ENCODE measurements around the gene RALGAPA2.
"Not testable (repeated sequence)": the region's sequence is repeated elsewhere in the genome, so short reads cannot be mapped to it uniquely, and the experiment has no call there.

The RALGAPA2 gene

DNA sequence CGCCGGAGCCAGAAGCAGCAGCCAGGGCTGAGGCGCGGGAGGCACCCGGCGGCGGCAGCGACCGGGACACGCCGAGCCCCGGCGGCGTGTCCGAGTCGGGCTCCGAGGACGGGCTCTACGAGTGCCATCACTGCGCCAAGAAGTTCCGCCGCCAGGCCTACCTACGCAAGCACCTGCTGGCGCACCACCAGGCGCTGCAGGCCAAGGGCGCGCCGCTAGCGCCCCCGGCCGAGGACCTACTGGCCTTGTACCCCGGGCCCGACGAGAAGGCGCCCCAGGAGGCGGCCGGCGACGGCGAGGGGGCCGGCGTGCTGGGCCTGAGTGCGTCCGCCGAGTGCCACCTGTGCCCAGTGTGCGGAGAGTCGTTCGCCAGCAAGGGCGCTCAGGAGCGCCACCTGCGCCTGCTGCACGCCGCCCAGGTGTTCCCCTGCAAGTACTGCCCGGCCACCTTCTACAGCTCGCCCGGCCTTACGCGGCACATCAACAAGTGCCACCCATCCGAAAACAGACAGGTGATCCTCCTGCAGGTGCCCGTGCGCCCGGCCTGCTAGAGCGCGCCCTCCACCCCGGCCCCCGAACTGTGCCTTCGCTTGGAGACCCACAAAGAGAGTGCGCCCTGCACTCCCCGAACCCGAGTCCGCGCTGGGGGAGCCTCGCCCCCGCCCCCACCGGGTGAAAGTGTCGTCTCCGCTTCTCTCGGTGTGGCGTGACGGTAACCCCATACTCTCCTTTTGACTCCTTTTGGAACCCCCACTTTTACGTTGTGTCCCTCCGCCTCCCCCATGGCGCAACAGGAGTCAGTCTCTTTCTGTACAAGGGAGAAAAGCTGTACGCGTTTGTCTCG lies 343.0 kb downstream of the RALGAPA2 start:
- peak in 7 of 56 donors; percentile 27 to 57 (median 31) for DNase-seq

DNA sequence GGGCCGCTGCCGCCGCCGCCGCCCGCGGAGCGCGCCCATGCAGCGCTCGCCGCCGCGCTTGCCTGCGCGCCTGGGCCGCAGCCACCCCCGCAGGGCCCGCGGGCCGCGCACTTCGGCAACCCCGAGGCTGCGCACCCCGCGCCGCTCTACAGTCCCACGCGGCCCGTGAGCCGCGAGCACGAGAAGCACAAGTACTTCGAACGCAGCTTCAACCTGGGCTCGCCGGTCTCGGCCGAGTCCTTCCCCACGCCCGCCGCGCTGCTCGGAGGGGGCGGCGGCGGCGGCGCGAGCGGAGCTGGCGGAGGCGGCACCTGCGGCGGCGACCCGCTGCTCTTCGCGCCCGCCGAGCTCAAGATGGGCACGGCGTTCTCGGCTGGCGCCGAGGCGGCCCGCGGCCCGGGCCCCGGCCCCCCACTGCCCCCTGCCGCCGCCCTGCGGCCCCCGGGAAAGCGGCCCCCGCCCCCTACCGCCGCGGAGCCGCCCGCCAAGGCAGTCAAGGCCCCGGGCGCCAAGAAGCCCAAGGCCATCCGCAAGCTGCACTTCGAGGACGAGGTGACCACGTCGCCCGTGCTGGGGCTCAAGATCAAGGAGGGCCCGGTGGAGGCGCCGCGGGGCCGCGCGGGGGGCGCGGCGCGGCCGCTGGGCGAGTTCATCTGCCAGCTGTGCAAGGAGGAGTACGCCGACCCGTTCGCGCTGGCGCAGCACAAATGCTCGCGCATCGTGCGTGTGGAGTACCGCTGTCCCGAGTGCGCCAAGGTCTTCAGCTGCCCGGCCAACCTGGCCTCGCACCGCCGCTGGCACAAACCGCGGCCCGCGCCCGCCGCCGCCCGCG lies 343.8 kb downstream of the RALGAPA2 start:
- DNase-seq, result peak in 2 of 56 donors; percentile 31 to 52

DNA sequence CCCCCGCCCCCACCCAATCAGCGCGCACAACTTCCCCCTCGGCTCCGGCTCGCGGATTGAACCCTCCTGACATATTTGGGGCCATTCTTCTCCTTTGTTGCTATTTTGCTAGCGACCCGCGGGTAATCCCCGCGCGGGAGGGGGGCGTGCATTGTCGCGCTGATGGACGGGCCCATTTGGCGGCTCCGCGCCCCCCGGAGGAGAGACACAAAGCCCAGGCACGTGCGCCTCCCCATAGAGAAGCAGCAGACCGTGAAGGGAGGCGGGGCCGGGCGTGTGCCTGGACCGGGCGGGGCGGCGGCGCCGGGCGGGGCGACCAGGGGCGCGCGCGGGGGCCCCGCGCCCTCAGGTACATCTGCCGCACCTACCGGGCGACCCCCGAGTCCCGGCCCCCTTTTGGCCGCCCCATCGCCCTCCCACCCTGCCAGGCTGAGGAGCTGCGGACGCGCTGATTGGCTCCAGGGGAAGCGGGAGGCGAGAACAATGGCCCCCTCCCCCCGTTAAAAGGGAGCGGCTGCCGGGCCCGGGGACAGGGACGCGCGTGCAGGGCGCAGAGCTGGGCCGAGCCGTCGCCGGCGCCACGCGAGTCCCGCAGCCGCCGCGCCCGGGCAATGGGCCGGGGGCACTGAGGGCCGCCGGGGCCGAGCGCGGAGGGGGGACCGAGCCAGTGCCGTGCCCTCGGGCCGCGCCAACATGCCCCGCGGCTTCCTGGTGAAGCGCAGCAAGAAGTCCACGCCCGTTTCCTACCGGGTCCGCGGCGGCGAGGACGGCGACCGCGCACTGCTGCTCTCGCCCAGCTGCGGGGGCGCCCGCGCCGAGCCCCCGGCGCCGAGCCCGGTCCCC lies 344.6 kb downstream of the RALGAPA2 start, which contains the start of gene INSM1:
TSS of gene INSM1 (plus strand) at position 530 of the 843 bp plus-strand sequence. CDS start at position 694, 164 bp downstream.
- DNase-seq, result peak in 36 of 56 donors; percentile 21 to 86 (median 56)

DNA sequence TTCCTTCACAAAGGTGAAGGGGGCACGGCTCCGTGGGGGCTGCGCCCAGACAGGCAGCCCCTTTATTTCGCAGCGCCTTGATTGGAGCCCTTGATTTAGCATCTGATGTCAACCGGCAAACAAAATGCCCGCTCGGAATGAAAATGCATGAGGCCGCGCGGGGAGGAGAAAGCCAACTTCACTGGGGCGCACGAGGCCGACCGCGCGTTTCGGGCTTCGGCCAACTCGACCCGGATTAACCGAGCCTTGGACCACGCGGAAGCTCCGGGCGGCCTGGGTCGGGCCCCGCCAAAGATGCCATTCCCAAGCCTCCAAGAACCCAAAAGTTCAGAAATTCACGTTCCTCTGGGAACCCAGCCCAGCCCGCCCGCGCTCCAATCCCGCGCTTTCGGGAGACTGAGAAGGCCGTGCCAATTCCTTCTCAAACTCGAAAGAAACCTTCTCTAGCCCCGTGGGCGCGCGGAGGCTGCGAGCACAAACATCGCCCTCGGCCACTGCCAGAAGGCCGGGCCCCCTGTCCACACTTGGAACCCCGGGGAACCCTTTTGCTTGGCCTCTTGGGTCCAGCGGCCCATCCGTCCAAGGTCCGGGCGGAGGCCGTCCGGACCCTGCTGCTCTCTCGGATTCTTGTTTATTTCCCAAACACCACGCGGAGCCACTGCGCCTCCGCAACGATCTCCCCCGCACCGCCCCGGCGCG lies 345.4 kb downstream of the RALGAPA2 start:
- peak in 9 of 56 donors; percentile 21 to 61 (median 48) for DNase-seq

DNA sequence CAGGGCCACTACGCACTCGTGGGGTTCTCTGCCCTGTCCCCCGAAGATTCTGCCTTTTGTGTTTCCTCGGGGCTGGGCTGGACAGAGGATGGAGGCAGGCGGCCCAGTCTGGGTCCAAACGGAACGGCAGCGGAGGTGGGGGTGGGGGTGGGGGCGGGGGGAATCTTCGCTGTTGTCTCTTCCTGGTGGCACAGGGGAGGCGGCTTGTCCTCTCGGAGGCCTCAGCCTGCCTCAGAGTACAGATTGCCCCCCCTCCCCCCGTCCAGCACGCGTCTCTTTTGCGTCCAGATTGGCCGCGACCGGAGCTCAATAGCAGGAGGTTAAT lies 345.9 kb downstream of the RALGAPA2 start:
- no peak for DNase-seq

DNA sequence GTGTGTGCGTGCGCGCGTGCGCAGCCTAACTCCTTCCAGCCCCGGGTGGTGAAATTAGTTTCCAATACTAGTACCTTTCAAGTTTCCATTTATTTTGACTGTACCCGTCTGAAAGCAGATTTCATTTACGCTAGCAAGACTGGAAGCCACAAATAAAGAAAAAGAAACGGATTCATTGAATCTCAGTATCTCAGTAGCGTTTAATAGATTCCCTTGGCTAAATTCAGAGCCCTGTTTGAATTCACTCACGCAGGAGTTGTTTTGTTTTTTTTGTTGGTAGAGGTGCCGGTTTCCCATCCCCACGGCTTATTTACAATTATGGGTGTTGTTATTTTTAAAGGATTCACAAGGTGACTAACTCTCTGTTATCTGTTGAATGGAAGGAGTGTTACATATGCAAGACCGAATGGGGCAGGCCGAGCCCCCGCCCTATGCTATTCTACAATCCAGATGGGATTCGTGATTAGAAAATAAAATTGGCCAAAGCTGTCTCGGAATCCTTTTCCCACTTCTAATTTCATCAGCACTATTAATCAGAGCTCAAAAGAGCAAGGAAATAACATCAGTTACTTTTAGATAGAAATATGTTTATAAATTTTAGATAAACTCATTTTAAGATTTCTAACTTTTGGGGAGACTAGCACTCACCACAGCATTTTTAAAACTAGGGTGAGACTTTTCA lies 346.8 kb downstream of the RALGAPA2 start:
- no peak for DNase-seq

DNA sequence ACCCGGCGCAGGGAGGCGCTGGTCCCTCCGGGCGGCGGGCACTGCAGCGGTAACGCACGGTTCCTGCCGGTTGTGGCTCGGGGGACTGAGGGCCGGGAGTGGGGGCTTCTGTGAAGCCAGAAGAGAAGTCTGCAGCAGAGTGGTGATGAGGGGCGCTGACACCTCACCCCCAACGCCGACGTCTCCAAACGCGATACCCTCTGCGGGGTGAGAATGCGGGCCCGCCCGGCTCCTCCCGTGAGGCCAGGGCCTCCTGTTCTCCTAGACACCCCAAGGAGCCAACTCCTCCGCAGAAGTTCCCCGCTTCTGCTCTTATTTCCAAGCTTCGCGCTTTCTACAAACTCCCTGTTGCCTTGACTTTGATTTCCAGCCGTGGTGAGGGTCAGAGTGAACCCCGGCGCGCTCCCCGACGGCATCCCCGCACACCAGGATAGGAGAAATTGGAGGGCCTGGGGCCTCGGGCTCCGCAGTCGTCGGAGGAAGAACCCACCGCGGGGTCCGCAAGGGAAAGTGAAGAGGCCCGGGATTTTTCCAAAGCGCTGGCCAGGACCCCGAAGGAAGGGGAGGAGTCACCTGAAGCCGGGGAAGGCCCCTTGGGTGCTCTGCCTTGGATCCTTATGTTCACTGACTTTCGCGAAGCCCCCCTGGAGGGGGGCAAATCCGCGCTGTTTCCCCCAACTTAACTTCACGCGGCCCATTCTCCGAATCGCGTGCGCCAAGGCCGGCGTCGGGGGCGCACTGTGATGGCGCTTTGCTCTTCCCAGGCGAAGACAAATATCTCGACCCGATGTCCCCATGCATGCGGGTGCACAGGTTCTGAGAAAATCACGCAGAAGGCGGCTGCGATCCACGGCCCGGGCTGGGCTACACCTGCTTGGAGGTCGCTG lies 347.6 kb downstream of the RALGAPA2 start:
- no peak for DNase-seq

DNA sequence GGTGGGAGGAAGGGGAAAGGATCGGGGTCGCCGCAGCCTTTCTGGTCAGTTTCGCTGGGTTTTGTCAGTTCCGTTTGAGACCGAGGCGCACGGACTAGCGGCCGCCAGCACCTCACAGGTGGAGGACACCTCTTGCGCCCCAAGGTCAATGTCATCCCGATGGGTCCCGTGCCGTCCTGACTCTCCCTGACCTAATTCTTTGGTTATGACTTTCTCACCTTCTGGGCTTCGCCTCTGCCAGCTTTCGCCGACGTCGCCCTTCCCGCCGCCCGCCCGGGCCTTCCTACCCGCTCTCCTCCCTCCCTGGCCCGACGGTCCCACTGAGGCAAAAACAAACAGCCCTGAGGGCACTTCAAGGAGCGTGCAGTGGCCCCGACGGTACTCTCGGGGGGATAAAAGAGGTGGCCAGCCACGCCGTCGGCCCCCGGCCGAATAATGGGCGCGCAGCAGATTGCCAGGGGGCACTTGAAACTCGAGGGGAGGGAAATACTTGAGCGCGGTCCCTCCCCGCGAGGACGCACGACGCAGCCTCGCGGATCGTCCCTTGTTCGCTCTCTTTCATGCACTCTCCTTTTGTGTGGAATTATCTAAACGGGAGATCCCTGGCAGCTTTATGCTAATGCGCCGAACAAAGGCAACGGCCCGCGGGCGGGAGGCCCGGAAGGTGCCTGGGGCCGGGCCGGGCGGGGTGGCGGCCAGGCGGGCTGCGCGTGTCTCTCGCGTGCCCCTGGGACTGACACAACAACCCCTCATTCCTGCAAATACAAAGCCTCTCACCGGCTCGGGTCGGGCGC lies 348.4 kb downstream of the RALGAPA2 start:
- DNase-seq, result no peak

DNA sequence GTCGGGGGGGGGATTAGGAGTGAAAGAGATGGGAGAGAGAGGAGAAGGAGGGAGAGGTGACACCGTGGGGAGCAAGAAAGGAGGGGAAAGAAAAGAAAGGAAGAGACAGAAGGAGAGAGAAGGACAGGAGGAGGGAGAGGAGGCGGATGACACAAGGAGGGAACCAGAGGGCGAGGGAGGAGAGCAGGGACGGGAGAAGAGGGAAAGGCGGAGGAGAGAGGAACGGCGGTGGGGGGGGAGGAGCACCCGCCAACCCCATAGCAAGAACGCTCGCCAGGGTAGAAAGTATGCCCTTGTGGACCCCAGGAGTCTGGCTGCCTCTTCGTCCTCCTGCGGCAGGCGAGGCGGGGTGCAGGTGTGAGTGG lies 349.0 kb downstream of the RALGAPA2 start:
- no peak for DNase-seq

DNA sequence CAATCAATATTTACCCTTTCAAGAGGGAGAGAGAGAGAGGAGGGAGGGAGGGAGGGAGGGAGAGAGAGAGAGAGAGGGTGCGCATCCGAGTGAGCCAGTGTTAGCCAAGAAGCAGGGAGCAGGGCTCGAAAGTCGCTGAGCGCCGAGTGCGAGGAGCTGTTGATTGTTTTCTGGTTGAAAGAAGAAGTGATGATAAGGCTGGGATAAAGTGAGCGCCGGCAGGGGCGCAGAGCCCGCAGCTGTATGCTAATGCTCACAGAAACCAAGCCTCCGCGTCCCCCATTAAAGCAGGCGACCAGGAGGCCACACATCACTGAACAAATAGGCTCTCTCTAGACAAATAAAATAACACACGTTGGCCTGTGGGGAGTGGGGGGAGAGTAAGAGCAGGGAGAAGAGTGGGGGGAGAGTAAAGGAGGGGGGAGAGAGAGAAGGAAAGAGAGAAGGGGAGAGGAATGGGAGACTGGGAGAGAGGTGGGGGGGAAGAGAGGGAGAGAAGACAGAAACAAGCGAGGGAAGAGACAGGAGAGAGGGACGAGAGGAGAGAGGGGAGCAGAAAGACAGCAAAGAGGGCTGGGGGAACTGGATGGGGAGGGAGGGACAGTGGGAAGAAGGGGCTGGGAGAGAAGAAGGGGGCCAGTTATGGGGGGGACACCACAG lies 349.5 kb downstream of the RALGAPA2 start:
- peak in 13 of 56 donors; percentile 13 to 45 (median 23) for DNase-seq

DNA sequence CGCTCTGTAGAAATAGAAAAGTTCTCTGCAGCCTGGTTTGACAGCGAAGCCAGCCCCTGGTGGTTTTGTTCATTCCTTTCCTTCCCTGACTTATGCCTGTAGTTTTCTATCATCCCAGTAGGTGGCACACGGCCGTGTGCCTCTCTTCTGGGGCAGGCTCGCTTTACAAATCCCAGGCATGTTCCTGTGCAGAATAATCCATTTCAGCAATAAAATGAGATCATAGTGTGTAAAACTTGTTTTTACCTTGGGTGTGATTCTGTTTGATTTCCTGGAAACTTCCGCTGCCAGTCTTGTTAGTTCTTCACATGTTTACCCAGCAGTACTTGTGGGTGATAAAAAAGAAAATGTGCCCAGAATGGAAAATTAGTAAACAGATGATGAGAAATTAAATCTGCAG lies 352.0 kb downstream of the RALGAPA2 start:
- peak in 24 of 56 donors; percentile 3 to 76 (median 30) for DNase-seq

DNA sequence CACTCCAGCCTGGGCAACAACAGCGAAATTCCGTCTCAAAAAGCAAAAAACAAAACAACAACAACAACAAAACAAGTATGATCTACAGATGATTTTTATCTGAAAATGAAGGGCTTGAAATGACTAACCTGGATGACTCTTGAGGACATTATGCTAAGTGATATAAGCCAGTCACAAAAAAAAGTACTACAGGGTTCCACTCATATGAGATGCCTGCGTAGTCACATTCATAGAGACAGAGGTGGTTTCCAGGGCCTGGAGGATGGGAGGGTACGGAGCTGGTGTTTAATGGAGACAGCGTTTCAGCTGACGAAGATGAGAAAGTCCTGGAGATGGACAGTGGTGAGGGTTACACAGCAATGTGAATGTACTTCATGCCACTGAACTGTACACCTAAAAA lies 352.8 kb downstream of the RALGAPA2 start:
- DNase-seq, result no peak

DNA sequence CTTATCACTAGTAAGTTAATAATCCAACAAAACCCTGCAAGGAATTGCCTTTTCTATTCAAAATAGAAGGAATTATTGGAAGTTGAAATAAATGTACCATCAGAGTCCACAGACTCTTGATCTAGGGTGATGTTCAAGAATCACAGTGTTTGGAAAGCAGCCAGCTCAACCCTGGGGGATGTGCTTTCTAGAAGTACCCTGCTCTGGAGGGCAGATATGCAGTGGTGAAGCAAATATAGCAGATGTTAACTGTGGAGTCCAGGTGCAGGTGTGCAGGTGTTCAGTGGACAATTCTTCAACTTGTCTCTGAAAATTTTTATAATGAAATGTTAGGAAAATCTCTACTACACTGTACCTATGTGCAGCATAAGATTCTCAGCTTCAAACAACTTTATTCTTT lies 353.6 kb downstream of the RALGAPA2 start:
- DNase-seq, result no peak

DNA sequence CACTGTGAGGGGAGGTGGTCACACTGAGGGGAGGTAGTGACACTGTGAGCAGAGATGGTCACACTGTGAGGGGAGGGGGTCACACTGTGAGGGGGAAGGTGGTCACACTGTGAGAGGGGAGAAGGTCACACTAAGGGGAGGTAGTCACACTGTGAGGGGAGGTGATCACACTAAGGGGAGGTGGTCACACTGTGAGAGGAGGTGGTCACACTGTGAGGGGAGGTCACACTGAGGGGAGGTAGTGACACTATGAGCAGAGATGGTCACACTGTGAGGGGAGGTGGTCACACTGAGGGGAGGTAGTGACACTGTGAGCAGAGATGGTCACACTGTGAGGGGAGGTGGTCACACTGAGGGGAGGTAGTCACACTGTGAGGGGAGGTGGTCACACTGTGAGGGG lies 356.9 kb downstream of the RALGAPA2 start:
- not testable (repeated sequence) for DNase-seq

DNA sequence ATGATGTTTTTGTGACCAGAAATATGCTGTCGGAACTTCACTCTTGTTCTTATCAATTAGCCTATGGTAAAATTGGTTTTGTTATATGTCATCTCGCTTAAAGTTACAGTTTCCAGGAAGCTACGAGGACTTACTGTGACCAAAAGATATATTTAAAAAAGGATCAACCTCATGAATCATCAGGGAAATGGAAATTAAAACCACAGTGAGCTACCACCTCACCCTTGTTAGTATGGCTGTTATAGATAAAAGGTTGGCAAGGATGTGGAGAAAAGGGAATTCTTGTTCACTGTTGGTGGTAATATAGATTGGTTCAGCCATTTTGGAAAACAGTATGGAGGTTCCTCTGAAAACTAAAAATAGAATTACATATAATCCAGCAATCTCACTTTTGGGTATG lies 358.9 kb downstream of the RALGAPA2 start:
- no peak for DNase-seq

DNA sequence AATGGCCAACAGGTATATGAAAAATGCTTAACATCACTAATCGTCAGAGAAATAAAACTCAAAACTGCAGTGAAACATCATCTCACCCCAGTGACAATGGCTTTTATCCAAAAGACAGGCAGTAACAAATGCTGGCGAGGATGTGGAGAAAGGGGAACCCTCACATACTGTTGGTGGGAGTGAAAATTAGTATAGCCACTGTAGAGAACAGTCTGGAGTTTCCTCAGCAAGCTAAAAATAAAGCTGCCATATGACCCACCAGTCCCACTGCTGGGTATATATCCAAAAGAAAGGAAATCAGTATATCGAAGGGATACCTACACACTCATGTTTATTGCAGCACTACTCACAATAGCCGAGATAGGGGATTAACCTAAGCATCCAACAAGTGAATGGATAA lies 368.0 kb downstream of the RALGAPA2 start:
- DNase-seq, result no peak

DNA sequence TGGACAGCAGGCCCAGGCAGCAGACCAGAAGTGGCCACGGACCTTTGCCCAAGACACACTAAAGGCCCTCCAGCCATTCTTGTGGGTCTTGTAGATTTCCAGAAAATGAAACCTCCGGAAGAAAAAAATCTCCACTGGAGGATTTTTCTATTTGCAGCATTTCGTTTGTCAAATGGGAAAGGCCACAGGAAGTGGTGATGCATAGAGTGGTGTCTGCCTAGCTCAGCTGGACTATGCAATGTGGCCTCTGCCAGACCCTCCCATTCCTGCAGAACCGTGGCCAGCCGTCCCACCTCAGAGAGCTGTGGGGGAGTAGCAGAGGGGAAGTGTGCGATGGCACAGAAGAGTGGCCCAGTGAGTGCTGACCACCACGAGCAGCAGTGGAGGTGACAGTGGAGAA lies 368.5 kb downstream of the RALGAPA2 start:
- no peak for DNase-seq

Data from amygdala (tissue), 56 donors.